ENCODE data around the gene IL3RA.

- TF ChIP-seq TARDBP (IDR thresholded peaks at IDR 0.05) (no peak), SP1 (IDR thresholded peaks at IDR 0.05) (no peak), CTBP1 (IDR thresholded peaks at IDR 0.05; ENCODE audit: borderline replicate concordance) (no peak), ARNT (IDR thresholded peaks at IDR 0.05) (no peak), NFRKB (IDR thresholded peaks at IDR 0.05) (no peak)
Measured at GRCh38 chrX:1425381-1425780, 88.8 kb downstream of the IL3RA start.

Data from HEK293T (cell line).